GM12874 (cell line): ENCODE data around the gene NPB.

Source experiments
- TF ChIP-seq, protein P1 (sequence below): IDR thresholded peaks from 2 replicates; pipeline ENCODE4 v1.5.1; 2011; ENCODE audit warnings: low read depth, mild to moderate bottlenecking, control low read depth, low read length, moderate library complexity; ENCODE audit not compliant: insufficient read depth

The NPB gene

DNA sequence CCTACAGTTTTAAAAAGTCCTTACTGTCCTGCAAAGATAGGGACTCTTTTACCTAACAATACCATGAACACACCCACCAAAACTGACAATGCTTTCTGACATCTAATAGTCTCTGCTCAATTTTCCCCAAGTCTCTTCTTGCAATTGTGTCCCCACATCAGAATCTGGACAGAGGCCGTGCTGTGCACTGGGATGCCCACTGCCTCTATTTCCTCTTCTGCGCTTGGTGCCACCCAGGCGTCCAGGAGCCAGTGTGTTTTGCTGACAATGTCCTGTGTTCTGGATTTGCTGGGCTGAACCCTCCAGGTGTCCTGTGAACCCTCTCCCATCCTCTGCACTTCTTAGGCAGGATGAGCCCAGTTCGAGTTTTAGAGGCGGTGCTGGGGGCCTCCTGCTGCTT, 24.5 kb upstream of the NPB start:
- TF ChIP-seq, protein P1, sequence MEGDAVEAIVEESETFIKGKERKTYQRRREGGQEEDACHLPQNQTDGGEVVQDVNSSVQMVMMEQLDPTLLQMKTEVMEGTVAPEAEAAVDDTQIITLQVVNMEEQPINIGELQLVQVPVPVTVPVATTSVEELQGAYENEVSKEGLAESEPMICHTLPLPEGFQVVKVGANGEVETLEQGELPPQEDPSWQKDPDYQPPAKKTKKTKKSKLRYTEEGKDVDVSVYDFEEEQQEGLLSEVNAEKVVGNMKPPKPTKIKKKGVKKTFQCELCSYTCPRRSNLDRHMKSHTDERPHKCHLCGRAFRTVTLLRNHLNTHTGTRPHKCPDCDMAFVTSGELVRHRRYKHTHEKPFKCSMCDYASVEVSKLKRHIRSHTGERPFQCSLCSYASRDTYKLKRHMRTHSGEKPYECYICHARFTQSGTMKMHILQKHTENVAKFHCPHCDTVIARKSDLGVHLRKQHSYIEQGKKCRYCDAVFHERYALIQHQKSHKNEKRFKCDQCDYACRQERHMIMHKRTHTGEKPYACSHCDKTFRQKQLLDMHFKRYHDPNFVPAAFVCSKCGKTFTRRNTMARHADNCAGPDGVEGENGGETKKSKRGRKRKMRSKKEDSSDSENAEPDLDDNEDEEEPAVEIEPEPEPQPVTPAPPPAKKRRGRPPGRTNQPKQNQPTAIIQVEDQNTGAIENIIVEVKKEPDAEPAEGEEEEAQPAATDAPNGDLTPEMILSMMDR, result no peak

DNA sequence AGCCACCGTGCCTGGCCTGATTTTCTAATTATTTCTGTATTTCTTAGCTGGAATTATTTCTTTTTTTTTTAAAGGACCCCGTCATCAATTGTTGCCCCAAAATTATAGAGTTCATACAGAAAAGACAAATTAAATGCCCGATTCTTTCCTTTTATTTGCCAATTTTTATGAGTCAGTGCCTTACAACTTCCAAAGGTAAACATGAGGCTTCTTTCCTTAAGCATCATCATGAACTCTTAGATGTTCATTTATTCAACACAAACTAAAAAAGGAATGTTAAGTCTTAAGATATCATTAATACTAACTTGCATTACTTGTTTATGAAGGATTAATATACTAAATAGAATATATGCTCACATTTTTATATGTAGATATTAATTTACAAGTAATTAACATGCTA, 23.7 kb upstream of the NPB start:
- TF ChIP-seq, protein P1, result no peak

DNA sequence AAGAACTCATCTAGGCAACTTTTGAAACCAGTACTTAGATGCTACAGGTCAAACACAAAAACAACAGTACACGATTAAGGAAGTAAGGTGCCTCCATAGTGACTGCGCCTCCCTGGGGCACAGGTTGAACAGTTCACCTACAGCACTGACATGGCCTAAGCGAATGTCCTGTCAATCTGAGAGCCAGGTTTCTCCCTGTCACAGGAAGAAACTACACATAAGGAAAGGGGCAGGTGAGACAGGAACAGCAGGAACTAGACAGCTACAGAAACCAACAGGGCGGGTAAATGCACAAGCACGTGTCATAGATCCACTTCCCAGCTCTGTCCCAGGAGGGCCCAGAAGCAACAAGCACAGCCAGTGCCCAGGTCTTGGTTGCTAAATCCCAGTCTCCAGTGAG, 22.9 kb upstream of the NPB start:
- TF ChIP-seq, protein P1, result no peak

DNA sequence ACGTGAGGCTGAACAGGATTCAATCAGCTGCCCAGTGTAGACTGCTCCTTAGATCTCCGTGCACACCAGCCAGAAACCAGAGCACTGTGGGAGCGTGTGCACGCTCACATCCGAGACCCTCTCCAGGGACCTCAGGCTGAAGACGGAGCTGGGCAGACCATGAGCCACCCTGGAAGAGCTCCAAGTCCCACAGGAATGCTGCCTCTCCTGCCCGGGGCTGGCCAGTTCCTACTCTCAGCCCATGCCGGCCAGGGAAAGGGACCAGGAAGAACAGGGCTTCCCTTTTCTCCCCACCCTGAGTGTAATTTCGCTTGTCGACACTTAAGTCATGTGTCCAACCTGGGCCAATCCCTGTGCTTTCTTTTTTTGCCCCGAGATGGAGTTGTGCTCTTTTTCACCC, 17.5 kb upstream of the NPB start:
- TF ChIP-seq, protein P1, result no peak

DNA sequence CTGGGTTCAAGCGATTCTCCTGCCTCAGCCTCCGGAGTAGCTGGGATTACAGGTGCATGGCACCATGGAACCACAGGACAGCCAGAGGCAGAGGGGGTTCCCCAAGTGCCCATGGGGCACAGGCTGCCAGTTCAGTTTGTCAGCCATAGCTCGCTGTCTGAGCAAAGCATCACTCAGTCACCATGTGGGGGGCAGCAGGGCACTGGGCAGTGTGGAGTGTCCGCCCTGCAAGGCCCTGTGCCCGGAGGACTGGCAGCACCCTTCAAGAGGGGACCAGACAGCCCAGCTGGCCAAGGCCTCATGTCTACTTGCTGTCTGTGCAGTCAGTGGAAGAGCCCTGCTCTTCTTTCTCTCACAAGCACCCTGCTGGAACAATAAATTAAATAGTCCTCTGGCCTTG, 17.1 kb upstream of the NPB start:
- TF ChIP-seq, protein P1, result no peak

DNA sequence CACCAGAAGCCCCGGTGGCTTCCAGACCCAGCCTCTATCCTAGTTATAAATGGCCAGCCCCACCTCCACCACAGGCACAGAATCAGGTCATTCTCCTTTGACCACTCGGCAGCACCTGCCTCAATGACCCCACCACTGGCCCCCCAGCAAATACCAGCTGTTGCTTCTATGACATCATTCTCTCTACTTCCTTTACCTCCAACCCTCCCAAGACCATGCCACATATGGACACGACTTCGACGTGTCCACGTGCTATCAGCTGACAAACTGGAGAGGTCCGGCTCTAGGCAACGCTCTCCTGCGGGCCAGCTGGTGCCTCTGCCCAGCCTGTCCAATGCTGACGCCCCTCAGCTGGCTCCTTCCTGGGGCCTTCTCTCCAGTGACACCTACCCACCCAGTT, 16.6 kb upstream of the NPB start:
- TF ChIP-seq, protein P1, result no peak

DNA sequence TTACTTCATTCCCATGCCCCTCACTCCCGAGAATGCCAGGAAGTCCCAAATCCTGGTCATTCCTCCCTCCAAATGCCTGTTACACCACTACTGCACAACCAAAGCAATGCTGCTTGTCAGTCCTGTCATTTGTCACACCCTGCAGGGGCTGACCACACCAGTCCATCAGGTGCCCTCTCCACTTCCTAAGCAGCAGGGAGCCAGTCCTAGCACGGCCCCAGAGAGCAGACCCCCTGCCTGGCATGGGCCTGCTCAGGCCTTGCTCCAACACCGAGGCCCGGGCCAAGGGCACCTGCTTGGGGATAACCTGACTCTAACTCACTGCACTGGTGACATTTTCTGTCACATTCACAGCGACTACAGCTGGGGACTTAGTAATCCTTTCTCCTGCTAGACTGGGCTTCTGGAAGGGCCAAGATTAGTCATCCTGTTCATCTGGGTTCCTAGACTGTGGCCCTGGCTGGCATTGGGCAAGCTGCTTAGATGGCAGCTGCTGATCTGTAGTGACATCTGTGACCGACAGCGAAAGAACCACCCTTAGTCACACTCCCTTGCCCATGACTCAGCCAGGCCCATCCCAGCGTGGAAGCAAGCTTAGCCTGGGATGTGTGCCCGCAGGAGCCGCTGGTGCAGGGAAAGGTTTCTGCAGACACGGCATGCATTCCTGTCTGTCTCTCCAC, 16.0 kb upstream of the NPB start:
- TF ChIP-seq, protein P1, result no peak
